Hypothalamus (tissue), 51 donors: ENCODE data around the gene ALK.

Experiments used
- DNase-seq, 51 donors: peaks; one replicate each; lab custom pipeline; 2025; lab: John Stamatoyannopoulos, UW

The ALK gene

DNA sequence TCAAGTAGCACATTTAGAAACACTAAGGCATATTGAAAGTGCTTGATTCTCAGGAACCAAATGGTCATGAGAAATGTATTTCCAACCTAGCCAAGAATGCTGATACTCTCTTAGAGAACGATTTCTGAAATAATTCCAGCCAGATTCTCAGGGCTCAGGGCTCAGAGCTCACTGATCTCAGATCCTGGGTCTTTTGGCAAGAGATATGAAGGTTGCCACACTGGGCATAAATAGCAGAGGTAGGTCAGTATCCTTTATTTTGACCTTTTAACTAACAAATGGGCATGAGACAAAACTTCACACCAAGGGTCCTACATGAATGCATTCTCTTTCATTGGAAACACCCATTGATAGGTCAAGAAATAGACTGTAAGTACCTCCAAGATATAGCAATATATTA lies 364.1 kb downstream of the ALK start:
- no peak for DNase-seq

DNA sequence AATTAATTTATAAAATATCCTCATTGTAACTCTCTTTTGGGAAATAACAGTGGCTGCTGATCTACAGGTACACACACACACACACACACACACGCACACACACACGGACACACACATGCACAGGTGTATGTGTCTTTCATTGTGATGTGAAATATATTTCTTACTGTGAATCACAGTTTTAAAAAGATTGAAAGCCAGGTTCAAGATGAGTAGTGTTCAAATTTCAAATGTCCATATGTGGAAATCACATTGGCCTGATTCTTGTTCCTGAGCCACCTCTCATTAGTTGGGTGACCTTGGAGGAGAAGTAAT lies 372.4 kb downstream of the ALK start:
- no peak for DNase-seq

DNA sequence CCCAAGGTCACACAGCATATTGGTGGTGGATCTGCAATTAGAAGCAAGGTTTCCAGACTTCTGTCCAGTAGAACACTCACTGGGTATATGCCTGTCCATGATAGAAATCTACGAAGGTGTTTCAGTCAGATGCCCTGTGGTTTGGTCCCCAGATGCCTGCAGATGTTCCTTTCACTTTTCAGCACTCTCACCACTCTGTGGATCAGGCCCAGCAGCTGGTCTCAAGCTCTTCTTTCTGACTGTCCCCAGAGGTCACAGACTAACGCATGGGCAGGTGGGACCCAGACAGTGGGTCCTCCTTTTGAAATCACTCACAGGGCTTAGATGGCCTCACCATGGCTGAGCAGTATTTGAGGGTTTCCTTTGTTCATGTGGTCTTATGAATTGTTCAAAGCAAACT lies 376.5 kb downstream of the ALK start:
- DNase-seq, result no peak

DNA sequence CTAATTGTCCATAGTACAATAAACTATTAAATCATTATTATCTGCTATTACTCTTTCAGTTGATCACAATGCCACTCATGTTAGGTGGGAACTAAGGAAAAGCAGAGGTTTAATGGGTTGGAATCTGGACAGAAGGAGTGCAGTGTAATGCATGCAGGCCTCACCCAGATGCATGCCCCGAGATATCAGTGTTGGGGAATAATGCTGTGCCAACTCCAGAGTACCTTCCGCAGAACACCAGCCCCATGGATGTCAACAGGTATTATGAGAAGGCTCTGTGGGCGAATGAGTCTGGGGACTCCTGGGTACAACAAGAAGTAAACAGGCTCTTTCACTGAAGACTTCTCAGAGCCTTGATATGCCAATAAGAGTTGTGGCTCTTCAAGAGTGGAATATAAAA lies 377.4 kb downstream of the ALK start:
- DNase-seq, result no peak

DNA sequence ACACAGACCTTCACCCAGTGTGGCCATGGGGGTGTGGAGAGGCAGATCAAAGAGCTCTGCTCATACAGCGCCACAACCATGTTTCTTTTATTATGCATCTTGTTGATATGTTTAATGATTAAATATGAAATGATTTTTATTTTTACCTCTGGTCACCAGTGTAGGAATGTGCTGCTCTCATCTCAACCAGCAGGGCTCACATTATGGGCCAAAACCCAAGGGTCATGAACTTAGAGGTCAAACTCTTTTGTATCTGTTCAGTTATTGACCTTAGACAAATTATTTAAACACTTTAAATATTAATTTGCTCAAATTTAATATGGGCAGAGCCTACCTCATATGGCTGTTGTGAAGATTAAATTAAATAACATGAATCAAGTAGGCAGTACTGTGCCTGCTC lies 386.2 kb downstream of the ALK start:
- DNase-seq, result no peak

DNA sequence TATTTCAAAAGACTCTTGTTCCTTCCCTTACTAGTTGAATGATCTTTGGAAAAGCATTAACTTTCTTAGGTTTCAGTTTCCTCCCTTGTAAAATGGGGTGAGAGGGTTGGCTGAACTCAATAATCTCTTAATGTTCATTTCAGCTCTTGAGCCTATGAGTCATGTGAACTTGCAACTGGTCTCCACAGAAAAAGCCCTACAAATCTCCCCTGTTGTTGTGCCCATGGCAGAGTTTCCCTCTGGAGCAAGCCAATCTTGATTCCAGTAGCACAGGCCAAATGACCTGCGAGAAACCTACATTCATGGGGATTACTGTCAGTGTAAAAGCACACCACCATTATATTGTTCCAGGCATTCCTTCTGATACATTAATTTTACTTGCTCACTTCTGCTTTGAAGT lies 388.9 kb downstream of the ALK start:
- no peak for DNase-seq

DNA sequence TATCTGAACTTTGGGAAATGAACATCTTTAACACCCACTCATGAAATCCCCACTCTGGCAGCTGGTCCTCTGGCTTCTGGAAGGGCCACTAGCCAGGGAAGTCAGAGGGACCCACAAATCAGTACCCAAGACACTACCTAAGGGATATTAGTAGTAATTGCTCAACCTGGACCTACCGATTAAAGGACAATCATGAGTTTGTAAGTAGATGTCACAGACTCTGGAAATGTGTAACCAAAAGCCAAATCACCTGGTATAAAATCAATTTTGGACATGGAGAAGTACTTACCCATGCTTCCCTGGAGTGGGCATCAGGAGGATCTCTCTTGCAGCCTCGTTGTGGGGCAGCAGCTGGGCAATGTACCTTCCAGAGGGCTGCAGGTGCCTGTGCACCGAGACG lies 389.8 kb downstream of the ALK start:
- no peak for DNase-seq

DNA sequence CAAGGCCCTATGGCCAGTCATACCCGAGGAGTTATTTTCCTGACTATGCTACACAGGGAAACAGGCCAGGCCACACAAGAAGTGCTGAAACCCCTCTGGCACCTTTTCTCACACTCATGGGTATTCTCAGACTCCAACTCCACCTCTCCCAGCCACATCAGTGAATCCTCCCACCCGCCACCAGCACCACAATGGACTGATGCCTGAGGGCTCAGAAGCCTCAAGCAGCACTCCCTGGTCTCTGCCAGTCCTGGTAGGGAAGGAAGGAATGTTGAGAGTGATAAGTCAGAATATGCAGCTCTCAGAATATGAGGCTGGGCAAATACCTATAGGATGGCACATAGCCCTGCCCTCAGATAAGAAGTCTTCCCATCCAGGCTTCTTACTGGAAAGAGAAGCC lies 391.1 kb downstream of the ALK start:
- no peak for DNase-seq

DNA sequence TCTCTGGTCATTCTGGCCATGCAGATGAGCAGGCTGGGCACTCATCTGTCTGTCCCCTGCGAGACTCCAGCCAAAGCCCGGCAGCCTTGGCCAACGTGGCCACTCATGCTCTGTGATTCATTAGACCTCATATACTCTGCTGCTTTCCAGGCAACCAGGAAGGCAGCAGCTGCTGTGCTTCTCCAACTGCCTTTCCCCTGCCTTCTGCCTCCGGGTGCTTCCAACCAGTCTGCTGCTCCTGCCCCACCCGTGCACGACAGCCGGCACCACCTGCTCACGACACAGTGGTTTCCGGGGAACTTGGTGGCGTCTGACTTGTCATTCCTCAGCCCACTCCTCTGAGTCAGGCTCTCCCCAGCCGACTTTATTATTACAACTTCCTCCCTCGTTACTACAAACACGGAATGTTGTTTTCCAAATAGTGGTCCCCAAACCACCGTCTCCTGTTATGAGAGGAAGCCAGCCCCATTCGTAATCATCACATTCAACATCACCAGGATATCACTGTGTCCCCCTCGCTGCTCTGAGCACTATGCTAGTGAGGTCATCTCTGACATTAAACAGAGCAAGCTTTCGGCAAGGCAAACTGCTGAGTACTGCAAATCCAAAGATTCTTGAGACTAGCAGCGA lies 392.4 kb downstream of the ALK start:
- peak in 9 of 51 donors; percentile 2 to 82 (median 22) for DNase-seq

DNA sequence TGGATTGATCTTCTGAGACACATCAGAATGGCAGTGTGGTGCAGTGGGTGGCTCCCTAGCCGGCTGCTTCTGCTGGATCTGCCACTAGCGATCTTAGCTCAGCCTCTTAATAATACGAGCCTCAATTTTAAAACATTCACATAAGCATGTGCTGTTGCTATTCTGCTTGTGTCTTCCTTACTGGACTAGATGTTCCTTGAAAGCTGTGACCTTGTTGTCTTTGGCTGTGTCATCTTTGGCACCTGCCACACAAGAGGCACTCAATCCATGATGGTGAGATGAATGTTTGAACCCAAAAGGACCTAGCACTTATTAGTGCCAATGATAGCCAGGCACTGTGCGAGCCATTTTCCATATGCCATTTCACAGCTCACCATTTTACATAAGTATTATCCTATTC lies 393.0 kb downstream of the ALK start:
- no peak for DNase-seq

DNA sequence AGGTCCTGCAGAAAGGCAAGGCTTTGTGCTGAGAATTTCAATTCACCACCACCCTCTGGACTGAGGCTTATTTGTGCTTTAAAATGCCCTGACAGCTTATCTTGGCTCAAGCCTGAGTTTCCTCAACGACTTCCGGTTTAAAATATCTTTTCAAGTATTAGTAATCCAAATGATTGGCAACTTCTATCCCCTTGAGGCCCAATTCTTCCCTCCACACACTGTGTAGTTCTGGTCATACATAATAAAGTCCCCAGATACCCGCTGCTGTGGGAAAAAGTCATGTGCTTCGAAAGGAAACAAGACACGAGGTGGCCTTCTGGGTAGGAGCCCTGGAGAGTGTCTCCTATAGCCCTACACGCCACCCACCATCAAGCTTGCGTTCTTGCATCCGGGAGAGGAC lies 393.4 kb downstream of the ALK start:
- no peak for DNase-seq

DNA sequence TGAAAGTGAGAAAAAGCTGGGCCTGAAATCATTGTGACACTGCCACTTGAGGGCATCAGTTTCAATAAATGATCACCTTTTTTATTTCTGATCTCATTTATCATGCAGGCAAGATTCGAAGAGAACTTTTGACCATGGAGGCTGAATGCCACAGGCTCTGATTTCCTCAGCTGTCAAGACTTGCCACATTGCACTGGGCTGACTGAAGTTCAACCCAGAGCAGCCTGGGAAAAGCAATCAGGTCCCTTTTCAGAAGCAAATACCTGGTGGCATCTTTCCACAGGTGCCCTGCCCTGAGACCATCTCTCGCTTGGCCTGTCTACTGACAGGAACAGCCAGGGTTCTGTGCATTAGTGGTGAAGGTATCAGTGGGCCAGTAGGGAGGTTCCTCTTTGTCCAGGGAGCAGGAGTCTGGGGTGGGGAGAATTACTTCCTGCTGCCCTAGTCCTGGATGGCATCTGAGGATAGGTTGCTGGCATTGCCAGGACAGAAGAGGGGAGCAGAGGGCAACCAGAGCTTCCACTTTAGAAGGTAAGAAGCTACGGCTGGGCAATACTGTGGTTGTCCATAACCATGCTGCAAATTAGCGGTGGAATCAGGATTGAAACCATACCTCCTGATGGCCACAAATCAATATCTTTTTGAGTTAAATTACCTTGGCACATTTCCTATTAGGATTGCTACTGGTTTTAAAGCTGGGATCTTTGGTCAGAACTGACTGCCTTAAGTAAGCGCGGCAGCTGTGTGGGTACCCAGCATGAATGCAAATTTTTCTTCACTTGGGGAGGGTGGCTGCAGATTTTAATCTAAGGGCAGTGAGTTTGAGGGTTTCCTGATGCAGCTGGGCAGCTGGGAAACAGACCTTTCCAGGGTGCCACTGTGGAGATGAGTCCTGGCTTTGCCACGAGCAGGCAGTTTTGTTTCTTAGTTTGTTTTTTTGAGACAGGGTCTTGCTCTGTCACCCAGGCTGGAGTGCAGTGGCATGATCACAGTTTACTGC lies 394.5 kb downstream of the ALK start:
- no peak for DNase-seq

DNA sequence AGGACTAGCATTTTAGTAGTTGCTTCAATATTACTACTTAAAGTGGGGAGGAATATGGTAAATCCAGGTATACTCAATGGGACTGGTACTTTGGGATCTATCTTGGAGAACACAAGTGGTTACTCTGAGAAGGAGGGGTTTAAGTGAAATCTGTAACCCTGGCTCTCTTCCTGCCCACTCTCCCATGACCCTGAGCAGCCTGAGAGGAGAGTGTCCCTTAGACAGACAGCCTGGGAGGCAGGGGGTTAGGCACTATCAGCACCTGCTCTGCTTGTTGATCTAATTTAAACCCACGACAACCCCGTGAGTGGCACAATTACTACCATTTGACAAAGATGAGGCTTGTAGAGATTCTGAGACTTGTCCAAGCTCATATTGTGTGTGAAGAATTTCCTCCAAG lies 395.5 kb downstream of the ALK start:
- DNase-seq, result no peak

DNA sequence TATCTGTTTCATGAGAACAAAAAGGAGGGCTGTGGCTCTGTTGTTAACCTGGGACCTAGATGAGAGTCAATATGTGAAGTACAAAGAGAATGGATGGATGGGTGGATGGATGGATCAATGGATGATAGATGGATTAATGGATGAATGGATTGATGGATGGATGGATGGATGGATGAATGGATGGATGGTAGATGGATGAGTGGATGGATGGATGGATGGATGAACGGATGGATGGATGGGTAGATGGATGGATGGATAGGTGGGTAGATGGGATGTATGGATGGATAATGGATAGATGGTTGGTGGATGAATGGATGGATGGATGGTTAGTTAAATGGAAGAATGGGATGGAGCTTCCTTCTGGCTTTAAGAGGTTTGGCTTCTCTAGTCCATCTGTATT lies 396.7 kb downstream of the ALK start:
- no peak for DNase-seq

DNA sequence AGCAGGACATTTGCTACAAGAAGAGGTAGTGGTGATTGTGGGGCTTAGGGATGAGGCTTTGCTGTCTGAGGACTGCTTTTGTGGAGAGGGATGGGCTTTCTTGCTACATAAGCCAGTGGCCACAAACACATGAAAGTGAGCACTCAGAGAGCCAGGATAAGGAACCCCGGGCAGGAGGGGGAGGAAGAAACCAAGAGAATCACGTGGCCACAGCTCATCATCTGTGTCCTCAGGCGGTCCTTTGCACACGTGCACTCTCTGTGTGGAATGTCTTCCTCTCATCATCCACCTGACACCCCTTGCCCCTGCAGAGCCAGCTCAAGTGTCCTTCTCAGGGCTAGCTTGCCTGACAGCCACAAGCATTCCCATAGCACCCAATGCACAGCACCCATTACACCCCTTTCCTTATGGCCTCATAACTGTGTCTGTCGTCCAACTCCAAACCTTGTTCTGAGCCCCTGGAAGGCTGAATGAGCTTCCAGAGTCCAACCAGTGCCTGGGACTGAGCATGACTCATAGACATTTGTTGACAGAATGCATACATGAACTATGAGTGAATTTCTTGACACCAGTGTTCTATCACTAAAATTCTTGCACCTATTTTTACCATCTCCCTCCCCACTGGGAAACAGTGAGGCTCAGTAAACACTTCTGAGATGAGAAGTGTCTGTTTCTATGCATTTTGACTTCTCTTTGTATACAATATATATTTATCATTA lies 398.3 kb downstream of the ALK start:
- no peak for DNase-seq

DNA sequence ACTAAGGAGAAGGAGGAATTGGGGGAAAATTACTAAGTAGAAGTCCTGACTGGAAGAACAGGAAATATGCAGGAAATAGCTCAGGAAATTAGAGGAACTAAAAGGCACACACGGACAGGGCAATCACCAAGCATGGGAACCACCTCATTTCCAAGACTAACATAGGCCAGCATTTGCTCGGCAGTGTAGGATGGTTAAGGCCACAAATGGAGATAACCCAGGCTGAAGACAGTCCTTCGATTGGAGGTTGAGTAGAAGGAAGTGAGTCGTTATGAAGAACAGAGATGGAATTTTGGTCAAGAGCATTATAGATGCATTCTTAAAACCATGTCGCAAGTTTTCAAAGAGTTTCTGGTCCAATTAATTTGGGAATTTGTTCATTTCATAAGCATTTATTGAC lies 401.4 kb downstream of the ALK start:
- no peak for DNase-seq

DNA sequence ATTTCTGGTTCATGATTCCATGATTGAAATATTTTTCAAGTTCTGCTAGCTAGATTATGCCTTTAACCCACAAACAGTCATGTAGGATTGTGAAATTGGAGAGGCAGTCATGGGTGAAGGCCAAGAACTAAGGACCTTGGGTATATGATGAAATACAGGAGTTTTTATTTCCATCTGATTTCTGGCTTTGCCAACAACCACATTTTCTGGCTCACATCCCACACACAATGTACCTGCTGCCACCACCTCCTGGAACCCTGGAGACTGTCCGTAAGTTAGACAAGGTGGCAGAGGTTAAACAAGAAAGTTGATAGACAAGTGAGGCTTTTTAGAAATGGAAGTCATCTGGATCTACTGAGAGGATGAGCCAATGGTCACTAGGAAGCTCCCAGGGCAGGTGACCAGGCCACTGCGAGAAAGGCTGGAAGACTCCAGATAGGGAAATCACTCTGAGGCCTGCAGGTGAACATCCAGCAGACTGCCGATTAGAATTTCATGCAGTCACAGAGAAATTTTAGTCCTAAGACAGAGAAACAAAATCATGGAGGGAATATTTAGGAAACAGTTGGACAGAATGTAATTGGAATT lies 402.0 kb downstream of the ALK start:
- no peak for DNase-seq

DNA sequence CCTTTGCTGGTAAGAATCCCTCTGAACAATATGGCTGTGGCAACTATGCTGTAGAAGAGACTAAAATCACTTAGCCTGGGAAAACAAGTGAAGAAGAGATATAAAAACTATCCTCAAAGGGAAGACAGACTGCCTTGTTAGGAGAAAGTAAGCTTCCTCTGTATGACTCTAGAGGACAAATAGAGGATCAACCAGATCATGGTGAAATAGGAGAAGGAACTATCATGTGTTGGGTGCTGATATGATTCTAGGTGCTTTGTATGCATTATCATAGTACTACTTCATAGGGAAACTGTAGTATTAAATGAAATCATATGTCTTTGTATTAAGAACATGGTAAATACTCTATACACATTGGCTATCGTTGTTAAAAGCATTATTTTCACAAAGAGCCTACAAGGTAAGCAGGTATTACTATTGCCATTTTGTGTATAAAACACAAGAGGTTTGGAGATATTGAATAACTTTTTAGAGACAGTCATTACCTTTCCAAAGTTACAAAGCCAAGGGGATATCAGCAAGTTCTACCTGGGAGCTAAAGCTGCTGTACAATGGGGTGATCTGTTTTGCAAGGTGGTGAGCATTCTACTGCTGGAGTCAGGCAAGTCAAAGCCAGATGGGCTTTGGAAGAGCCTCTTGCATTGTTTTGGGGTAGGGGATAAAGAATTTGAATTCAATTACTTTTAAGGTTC lies 402.6 kb downstream of the ALK start:
- no peak for DNase-seq

DNA sequence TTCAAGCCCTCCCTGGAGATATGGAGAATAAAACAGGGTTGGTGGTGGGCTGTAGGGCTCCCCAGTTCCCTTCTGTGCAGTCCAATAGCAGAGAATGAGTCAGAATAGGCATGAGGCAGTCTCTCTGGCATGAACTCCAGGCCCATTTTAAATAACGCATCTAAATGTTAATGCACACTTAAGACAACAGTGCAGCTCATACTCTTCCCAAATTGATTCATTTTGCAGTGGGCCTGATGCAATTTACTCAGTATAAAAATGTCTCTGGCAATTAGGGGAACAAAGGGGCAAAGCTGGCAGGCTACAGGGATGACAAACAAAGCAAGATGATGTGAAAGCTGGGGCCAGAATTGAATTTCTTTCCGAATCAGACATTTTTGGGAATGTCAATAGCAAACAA lies 403.4 kb downstream of the ALK start:
- no peak for DNase-seq

DNA sequence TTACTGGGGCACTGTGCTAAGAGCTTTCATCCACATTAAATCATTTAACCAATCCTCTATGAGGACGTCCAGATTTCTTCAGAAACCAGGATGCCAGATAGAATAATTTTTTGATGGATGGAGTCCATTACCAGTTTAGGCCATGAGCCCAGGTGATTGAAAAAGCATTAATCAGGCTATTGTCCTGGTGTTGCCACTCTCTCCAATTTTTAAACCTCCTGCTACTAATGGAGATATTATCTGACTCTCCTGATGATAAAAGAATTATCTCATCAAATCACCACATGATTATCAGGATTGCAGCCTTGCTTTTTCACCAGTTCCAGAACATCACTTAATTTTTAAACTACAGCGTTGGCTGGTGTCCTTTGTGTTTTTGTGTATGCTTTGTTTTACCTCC lies 404.0 kb downstream of the ALK start:
- DNase-seq, result no peak

DNA sequence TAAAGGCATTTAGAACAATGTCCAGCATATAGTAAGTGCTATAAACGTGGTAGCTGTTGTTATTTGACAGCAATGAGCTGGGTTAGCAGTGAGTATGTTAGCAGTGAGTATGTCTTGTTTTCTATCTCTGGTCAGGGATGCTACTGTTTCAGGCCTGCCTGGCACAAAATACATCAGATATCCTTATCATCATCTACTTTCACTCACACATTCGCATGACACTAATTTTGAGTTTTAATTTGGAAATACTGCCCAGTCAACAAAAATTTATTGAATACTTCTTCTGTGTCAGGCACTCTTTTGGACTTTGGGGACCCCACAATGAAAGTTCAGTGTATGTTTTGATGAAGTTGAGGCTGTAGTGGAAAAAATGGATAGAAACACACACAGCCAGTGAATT lies 404.6 kb downstream of the ALK start:
- DNase-seq, result no peak
